ES-I3 (cell line): ENCODE data around the gene ZNF423.

ENCODE experiments used
- H3K36me3 ChIP-seq: 2 replicates; pipeline ENCODE4 v1.6.1; 2013; ENCODE audit warnings: mild to moderate bottlenecking, low read length, control low read depth, moderate library complexity; ENCODE audit not compliant: insufficient read depth
- H3K4me1 ChIP-seq: 2 replicates; pipeline ENCODE4 v1.6.1; 2013; ENCODE audit warnings: mild to moderate bottlenecking, control low read depth, low read length; ENCODE audit not compliant: insufficient read depth
- H3K9ac ChIP-seq: 2 replicates; pipeline ENCODE4 v1.6.1; 2013; ENCODE audit warnings: low read depth, mild to moderate bottlenecking, low read length, moderate library complexity
- H3K9me3 ChIP-seq: 2 replicates; pipeline ENCODE4 v1.6.1; 2013; ENCODE audit warnings: mild to moderate bottlenecking, low read length, moderate library complexity; ENCODE audit not compliant: control insufficient read depth, insufficient read depth

The ZNF423 gene

DNA sequence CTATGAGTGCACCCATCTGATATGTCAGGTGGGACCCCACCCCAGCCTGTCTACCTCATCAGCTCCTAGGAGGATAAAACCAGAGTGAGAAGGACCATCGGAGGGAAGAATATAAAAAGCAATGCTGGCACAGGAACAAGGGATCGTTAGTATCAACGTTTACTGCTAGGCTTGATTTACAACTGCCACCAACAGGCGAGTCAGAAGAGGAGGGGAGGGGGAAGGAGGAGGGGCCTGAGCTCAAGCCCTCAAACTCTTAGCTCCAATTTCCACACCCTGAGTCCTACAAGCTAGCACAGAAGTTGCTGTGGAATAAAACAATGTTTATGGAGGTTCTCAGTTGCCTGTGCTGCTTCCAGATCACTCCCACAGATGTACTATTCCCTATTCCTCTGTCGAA, 247.8 kb downstream of the ZNF423 start:
- H3K4me1 ChIP-seq = peaks cover 16% of the 10 kb centered on the region
- no peaks in the 10 kb centered on the region for H3K9me3 ChIP-seq
- no peaks in the 10 kb centered on the region for H3K36me3 ChIP-seq
- no peak overlapping the region for H3K9ac ChIP-seq

GRCh38 chr16:49605536-49606254, 250.2 kb downstream of the ZNF423 start:
- no peaks in the 10 kb centered on the region for H3K36me3 ChIP-seq
- H3K9me3 ChIP-seq = no peaks in the 10 kb centered on the region
- H3K4me1 ChIP-seq = peaks cover 16% of the 10 kb centered on the region
- H3K9ac ChIP-seq = no peak overlapping the region

DNA sequence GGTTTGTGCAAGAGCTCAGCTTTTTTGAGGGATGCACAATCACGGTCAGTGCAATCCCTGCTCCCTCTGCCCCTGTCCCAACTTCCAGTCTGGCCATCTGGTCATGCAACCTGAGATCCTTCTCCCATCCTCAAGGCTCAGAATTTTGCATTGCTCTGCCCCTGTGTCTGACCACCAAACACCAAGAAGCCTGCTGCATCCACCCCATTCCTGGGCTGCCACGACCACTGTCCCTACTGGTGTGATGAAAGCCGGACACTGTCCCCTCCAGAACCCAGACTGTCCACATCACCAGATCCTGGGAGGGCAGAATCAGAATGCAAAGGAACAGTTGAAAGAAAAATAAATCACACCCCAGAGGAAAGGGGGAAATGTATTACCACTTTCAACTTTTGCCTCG, 251.3 kb downstream of the ZNF423 start:
- Histone ChIP-seq H3K4me1 (peaks cover 16% of the 10 kb centered on the region), H3K9me3 (no peaks in the 10 kb centered on the region), H3K9ac (no peak overlapping the region), H3K36me3 (no peaks in the 10 kb centered on the region)

- Histone ChIP-seq H3K9me3 (no peaks in the 10 kb centered on the region), H3K4me1 (peaks cover 13% of the 10 kb centered on the region), H3K9ac (no peak overlapping the region), H3K36me3 (no peaks in the 10 kb centered on the region)
These were observed 252.0 kb downstream of the ZNF423 start for GRCh38 chr16:49603956-49604355.

- Histone ChIP-seq H3K9ac (no peak overlapping the region), H3K9me3 (no peaks in the 10 kb centered on the region), H3K36me3 (no peaks in the 10 kb centered on the region), H3K4me1 (peaks cover 3% of the 10 kb centered on the region; the same call in 1 of the 2 replicates)
These were observed 253.0 kb downstream of the ZNF423 start for GRCh38 chr16:49602976-49603310.

DNA sequence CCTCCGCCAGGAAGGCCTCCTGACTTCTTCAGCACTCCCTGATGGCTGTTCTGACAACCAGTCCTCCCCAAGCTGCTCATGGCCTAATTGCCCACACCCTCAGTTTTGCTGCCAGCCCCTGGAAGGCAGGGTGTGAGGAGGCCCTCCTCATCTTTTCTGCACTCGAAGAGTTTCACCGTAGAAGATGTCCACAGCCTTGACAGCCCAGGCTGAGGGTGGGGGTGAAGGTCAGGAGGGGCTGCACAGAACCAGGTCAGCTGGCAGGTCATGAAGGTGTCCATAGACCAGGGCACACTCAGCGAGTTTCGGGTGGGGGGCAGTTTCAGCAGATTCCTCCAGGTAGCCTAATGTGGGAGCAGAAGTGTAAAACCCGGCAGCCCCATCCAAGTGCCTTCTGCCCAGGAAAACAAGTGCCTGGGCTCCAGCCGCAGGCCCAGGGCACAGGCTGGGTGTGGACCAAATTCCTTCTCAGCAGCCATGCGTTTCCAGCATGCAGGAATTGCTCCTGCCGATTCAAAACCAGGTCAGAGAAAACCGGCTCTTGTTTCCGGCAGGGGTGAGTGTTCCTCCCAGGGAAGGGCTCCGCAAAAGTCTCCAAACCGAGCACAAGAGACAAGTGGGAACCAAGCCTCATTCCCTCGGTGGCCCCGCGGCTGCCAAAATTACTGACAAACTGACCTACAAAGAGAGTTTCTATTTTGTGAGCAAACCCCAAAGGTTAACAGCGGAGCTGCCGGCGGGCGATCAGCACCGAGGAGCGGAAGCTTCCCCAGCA, 253.5 kb downstream of the ZNF423 start:
- no peak overlapping the region for H3K9ac ChIP-seq
- no peaks in the 10 kb centered on the region for H3K9me3 ChIP-seq
- H3K4me1 ChIP-seq = 0 out of 2 replicates have a peak, but pooled peaks cover 4% of the 10 kb centered on the region
- H3K36me3 ChIP-seq = no peaks in the 10 kb centered on the region

GRCh38 chr16:49601576-49601975, 254.3 kb downstream of the ZNF423 start:
- Histone ChIP-seq H3K9ac (no peak overlapping the region), H3K4me1 (peaks cover 12% of the 10 kb centered on the region), H3K36me3 (no peaks in the 10 kb centered on the region), H3K9me3 (no peaks in the 10 kb centered on the region)

DNA sequence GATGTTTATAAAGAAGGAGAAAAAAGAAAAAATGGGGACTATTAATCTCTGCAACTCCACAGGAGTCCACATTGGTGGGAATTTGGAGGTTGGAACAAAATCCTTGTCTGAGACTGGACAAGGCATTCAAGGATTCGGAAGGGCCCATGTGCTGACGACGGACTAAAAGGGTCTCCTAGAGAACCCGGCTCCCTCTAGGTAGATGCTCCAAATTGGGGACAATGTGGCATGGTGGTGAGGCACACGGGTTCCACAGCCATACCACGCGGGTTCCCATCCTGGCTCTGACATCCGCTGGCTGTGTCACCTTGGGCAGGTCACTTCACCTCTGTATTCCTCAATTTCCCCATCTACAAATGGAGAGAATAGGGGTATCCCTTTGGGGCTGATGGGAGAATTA, 254.9 kb downstream of the ZNF423 start:
- Histone ChIP-seq H3K4me1 (peaks cover 16% of the 10 kb centered on the region), H3K9me3 (no peaks in the 10 kb centered on the region), H3K9ac (no peak overlapping the region)

GRCh38 chr16:49600536-49600935, 255.4 kb downstream of the ZNF423 start:
- no peaks in the 10 kb centered on the region for H3K9me3 ChIP-seq
- no peak overlapping the region for H3K9ac ChIP-seq
- H3K36me3 ChIP-seq = no peaks in the 10 kb centered on the region
- peaks cover 16% of the 10 kb centered on the region for H3K4me1 ChIP-seq

More for the DNA sequence above, 254.9 kb downstream of the ZNF423 start:
- H3K36me3 ChIP-seq = no peaks in the 10 kb centered on the region

GRCh38 chr16:49599704-49600103, 256.2 kb downstream of the ZNF423 start:
- H3K4me1 ChIP-seq = peaks cover 19% of the 10 kb centered on the region
- no peaks in the 10 kb centered on the region for H3K9me3 ChIP-seq

GRCh38 chr16:49599281-49599680, 256.6 kb downstream of the ZNF423 start:
- peaks cover 23% of the 10 kb centered on the region for H3K4me1 ChIP-seq
- H3K9ac ChIP-seq = no peak overlapping the region
- no peaks in the 10 kb centered on the region for H3K36me3 ChIP-seq
- no peaks in the 10 kb centered on the region for H3K9me3 ChIP-seq

More at GRCh38 chr16:49599704-49600103, 256.2 kb downstream of the ZNF423 start:
- H3K36me3 ChIP-seq = no peaks in the 10 kb centered on the region
- no peak overlapping the region for H3K9ac ChIP-seq

GRCh38 chr16:49598383-49599170, 257.3 kb downstream of the ZNF423 start:
- H3K9ac ChIP-seq = no peak overlapping the region
- no peaks in the 10 kb centered on the region for H3K36me3 ChIP-seq
- no peaks in the 10 kb centered on the region for H3K9me3 ChIP-seq
- H3K4me1 ChIP-seq = peaks cover 28% of the 10 kb centered on the region

DNA sequence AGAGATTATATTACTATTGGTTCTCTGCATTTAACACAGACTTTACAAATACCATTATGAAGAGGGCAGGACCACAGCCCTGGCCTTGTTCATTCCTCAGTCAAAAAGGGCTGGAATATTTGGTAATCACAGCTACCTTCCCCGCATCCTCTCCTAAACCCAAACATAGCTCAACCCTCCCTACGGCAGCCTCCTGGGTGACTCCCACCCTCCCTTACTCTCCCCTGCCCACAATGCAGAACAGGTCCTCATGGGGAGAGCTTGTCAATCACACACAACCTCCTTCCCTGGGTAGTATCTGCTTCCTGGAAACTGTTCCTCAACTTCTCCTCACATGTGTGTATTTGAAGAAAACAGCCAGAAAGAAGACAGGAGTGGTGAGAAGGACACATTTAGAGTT, 258.1 kb downstream of the ZNF423 start:
- Histone ChIP-seq H3K9me3 (no peaks in the 10 kb centered on the region), H3K4me1 (peaks cover 28% of the 10 kb centered on the region), H3K9ac (no peak overlapping the region), H3K36me3 (no peaks in the 10 kb centered on the region)

DNA sequence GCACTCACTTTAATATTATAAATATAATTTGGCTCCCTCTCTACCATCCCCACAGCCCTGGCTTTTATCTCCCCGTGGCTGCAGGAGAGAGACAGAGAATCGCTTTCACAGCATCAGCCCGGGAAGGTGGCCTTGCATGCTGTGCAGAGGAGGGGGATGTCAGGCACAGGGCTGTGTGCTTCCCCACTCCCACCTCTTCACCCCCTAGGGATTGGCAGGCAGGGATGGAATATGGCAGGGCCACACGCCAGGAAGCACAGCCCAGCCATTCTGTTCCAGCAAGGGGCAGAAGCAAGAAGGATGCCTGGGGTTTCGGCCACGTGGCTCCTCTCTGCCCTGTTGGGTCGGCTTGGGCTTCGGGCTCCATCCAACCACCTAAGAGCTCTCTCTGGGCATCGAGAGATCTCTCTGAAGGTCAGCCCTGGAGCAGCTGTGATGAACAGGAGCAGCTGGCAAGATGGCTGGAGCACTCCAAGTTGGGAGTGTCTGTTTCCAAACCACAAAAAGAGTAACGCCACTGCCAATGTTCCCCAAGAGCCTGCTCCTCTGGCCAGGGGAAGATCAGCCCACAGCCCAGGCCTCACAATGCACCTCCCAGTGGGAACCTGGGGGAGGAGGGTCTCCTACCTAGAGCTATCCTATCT, 259.1 kb downstream of the ZNF423 start:
- Histone ChIP-seq H3K4me1 (peaks cover 31% of the 10 kb centered on the region), H3K9me3 (no peaks in the 10 kb centered on the region), H3K36me3 (no peaks in the 10 kb centered on the region), H3K9ac (no peak overlapping the region)
